NCI-H1436 (cell line): ENCODE data around the gene CIB2.
"Not testable (repeated sequence)": the region's sequence is repeated elsewhere in the genome, so short reads cannot be mapped to it uniquely, and the experiment has no call there.

Experiments
- DNase-seq: peaks from one replicate; lab custom pipeline; 2025; lab: John Stamatoyannopoulos, UW

Gene CIB2

GRCh38 chr15:78131295-78132061 is at the start of gene CIB2:
TSS of gene CIB2 (minus strand) at chr15:78131445. CDS start at chr15:78131215, 230 bp downstream.
- DNase-seq = peak; percentile 82

GRCh38 chr15:78179906-78180305 is 48.7 kb upstream of the CIB2 start:
- no peak for DNase-seq

- no peak for DNase-seq
These were observed 48.1 kb upstream of the CIB2 start for GRCh38 chr15:78179286-78179840.

GRCh38 chr15:78178064-78178463 is 46.8 kb upstream of the CIB2 start:
- no peak for DNase-seq

- DNase-seq = peak; percentile 24
These were observed 46.2 kb upstream of the CIB2 start for GRCh38 chr15:78177447-78177873.

- DNase-seq = no peak
These were observed 44.1 kb upstream of the CIB2 start for GRCh38 chr15:78175330-78175729.

GRCh38 chr15:78174401-78174800 is 43.2 kb upstream of the CIB2 start:
- no peak for DNase-seq

GRCh38 chr15:78171864-78172472 is 40.7 kb upstream of the CIB2 start:
- no peak for DNase-seq

- no peak for DNase-seq
These were observed 39.9 kb upstream of the CIB2 start for GRCh38 chr15:78170848-78171773.

GRCh38 chr15:78168608-78169007 is 37.4 kb upstream of the CIB2 start:
- DNase-seq = no peak

GRCh38 chr15:78167227-78167888 is 36.1 kb upstream of the CIB2 start:
- no peak for DNase-seq

- DNase-seq = no peak
These were observed 32.8 kb upstream of the CIB2 start for GRCh38 chr15:78164010-78164409.

- DNase-seq = no peak
These were observed 30.8 kb upstream of the CIB2 start for GRCh38 chr15:78162038-78162437.

- DNase-seq = no peak
These were observed 28.1 kb upstream of the CIB2 start for GRCh38 chr15:78159395-78159794.

GRCh38 chr15:78157203-78157602 is 26.0 kb upstream of the CIB2 start:
- DNase-seq = no peak

- no peak for DNase-seq
These were observed 25.4 kb upstream of the CIB2 start for GRCh38 chr15:78156653-78157052.

- DNase-seq = no peak
These were observed 24.2 kb upstream of the CIB2 start for GRCh38 chr15:78155355-78155939.

GRCh38 chr15:78154955-78155354 is 23.7 kb upstream of the CIB2 start:
- no peak for DNase-seq

- DNase-seq = not testable (repeated sequence)
These were observed 19.8 kb upstream of the CIB2 start for GRCh38 chr15:78151075-78151474.

GRCh38 chr15:78149805-78150751 is 18.8 kb upstream of the CIB2 start:
- DNase-seq = no peak
